GM18507 (cell line): Measurements from ENCODE around the gene PIK3CB.
"Not testable (repeated sequence)": the region's sequence is repeated elsewhere in the genome, so short reads cannot be mapped to it uniquely, and the experiment has no call there.

Experiments used
- DNase-seq: peaks from one replicate; pipeline ENCODE4 v3.0.0; 2011; ENCODE audit warnings: low read depth; ENCODE audit not compliant: insufficient read length; ENCODE audit errors: extremely low spot score
- FAIRE-seq: peaks from 2 replicates; lab custom pipeline; 2011; peaks lifted over from hg19 to GRCh38; lab: Jason Lieb, UNC

The PIK3CB gene

GRCh38 chr3:138817695-138818094 lies 17.0 kb downstream of the PIK3CB start:
- DNase-seq (no peak), FAIRE-seq (no peak)

GRCh38 chr3:138812806-138813205 lies 21.9 kb downstream of the PIK3CB start:
- no peak for FAIRE-seq
- DNase-seq = no peak

- DNase-seq (no peak), FAIRE-seq (no peak)
Observed at GRCh38 chr3:138809500-138810256, 25.1 kb downstream of the PIK3CB start.

- FAIRE-seq (no peak), DNase-seq (no peak)
Observed at GRCh38 chr3:138806376-138807080, 28.2 kb downstream of the PIK3CB start.

- DNase-seq (no peak), FAIRE-seq (no peak)
Observed at GRCh38 chr3:138803006-138803653, 31.6 kb downstream of the PIK3CB start.

GRCh38 chr3:138802223-138802622 lies 32.5 kb downstream of the PIK3CB start:
- not testable (repeated sequence) for FAIRE-seq, DNase-seq

- FAIRE-seq = no peak
- DNase-seq = no peak
Observed at GRCh38 chr3:138801792-138802191, 32.9 kb downstream of the PIK3CB start.

GRCh38 chr3:138800248-138800647 lies 34.5 kb downstream of the PIK3CB start:
- FAIRE-seq (no peak), DNase-seq (no peak)

- DNase-seq (no peak), FAIRE-seq (no peak)
Observed at GRCh38 chr3:138799822-138800221, 34.9 kb downstream of the PIK3CB start.

GRCh38 chr3:138797508-138798038 lies 37.2 kb downstream of the PIK3CB start:
- no peak for FAIRE-seq
- no peak for DNase-seq

GRCh38 chr3:138796761-138797160 lies 38.0 kb downstream of the PIK3CB start:
- DNase-seq = no peak
- FAIRE-seq = no peak

- DNase-seq (no peak), FAIRE-seq (no peak)
Observed at GRCh38 chr3:138786788-138787271, 47.9 kb downstream of the PIK3CB start.

GRCh38 chr3:138785951-138786350 lies 48.8 kb downstream of the PIK3CB start:
- FAIRE-seq = no peak
- DNase-seq = no peak

- FAIRE-seq, DNase-seq: not testable (repeated sequence)
Observed at GRCh38 chr3:138785362-138785857, 49.3 kb downstream of the PIK3CB start.

GRCh38 chr3:138782755-138783154 lies 52.0 kb downstream of the PIK3CB start:
- no peak for FAIRE-seq
- DNase-seq = no peak

GRCh38 chr3:138781012-138781470 lies 53.7 kb downstream of the PIK3CB start:
- DNase-seq = no peak
- no peak for FAIRE-seq

GRCh38 chr3:138778643-138779042 lies 56.1 kb downstream of the PIK3CB start:
- FAIRE-seq = no peak
- DNase-seq = no peak

GRCh38 chr3:138776961-138777360 lies 57.8 kb downstream of the PIK3CB start:
- FAIRE-seq = no peak
- no peak for DNase-seq

GRCh38 chr3:138775254-138775595 lies 59.5 kb downstream of the PIK3CB start:
- DNase-seq = no peak
- FAIRE-seq = no peak
